ENCODE results near the gene H2BK1.
A peak's percentile ranks its signal among the peaks of the same experiment; 100 is the strongest.

Gene H2BK1

DNA sequence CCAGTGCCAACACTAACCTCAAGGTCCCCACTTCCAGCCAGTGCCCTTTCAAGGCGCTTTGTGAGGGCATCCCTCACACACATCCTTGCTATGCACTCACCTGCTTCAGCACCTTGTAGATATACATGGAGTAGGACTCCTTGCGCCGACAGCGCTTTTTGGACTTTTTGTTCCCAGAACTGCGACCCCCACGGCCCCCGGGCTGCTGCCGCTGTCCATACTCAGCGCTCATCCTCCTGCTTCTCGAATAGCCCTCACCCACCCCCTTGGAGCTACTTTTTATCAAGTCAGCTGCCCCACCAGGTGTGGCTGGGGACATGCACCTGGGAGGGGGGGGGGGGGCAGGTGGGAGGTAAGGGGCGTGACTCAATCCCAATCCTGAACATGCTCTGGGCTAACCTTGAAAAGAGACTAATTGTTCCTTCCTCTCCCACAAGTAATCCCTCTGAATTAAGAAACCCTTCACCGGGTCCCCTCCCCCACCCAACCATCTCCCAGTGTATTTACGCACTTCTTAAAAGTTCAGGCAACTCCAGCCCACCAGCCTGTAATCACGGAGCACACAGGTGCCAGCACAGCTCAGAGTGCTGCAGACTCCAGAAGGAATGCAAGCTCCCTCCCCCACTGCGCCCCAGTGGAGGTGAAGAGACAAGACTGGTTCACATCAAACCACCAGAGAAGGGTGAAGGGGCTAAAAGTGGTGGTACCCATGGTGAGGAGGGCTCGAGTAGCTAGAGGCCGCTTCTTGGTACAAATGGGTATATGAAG is at the start of gene H2BK1:
TSS of gene H2BK1 (minus strand) at position 402 of the 768 bp plus-strand sequence. CDS start at position 232, 170 bp downstream.
- H3K4me1 Mint-ChIP-seq, result peaks cover 22% of the 10 kb centered on the region
- H3K36me3 Mint-ChIP-seq (ENCODE audit: insufficient read depth), result peaks cover 19% of the 10 kb centered on the region
- H3K27ac Mint-ChIP-seq (ENCODE audit: low read depth), result no peak within 1 kb of the TSS
- no peaks in the 10 kb centered on the region for H3K9me3 Mint-ChIP-seq
- DNase-seq (ENCODE audit: low spot score in 2 of 2) (no peak), ATAC-seq (replicated peaks; ENCODE audit: extremely low read depth, poor library complexity, severe bottlenecking) (no peak)
- H3K4me3 Mint-ChIP-seq, result no peak within 1 kb of the TSS
- peaks cover 3% of the 10 kb centered on the region for H3K27me3 Mint-ChIP-seq

DNA sequence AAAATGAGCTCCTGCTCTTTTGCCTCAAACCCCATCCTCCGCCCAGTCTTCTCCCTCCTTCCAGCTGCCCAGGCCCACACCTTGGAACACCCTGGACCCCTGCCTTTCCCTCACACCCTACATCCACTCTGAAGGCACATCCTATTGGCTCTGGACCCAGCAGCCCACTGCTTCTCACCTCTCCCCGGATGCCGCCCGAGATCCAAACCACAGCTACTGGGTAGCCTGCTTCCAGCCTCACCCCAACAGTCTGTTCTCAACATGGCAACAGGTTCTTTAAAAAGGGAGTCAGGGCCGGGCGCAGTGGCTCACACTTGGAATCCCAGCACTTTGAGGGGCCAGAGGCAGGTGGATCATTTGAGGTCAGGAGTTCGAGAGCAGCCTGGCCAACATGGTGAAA is 47.7 kb upstream of the H2BK1 start:
- Mint-ChIP-seq H3K4me3 (no peak overlapping the region), H3K4me1 (no peaks in the 10 kb centered on the region), H3K27ac (ENCODE audit: low read depth) (no peak overlapping the region), H3K36me3 (ENCODE audit: insufficient read depth) (no peaks in the 10 kb centered on the region), H3K9me3 (no peaks in the 10 kb centered on the region), H3K27me3 (peaks cover 90% of the 10 kb centered on the region)
- no peak for ATAC-seq (replicated peaks; ENCODE audit: extremely low read depth, poor library complexity, severe bottlenecking)
- DNase-seq (ENCODE audit: low spot score in 2 of 2), result no peak

DNA sequence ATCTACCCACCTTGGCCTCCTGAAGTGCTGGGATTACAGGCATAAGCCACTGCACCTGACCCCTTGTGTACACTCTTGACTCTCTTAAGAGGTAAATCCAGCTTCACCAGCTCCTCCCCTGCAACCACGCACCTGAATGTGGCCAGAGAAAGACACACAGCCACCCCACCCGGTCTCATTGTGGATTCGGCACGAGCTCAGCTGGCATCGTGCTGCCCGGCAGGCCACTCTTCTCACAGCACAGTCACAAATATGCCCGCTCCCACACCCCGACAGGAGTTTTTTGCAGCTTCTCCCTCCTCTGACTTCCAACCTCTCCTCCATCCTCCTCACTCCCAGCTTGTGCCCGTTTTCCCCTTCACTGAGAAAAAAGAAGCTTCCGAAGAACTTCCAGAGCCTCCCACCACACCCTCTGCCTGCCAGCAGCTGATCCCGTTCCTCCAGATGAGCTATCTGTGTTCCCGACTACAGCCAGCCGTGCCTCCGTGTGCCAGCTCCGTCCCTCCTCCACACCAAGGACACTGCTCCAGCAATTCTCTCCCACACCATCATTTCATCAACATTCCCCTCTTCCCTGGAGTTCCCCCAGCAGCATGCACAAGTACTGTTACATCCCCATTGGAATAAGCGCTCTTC is 46.2 kb upstream of the H2BK1 start:
- H3K27me3 Mint-ChIP-seq, result peaks cover 89% of the 10 kb centered on the region

DNA sequence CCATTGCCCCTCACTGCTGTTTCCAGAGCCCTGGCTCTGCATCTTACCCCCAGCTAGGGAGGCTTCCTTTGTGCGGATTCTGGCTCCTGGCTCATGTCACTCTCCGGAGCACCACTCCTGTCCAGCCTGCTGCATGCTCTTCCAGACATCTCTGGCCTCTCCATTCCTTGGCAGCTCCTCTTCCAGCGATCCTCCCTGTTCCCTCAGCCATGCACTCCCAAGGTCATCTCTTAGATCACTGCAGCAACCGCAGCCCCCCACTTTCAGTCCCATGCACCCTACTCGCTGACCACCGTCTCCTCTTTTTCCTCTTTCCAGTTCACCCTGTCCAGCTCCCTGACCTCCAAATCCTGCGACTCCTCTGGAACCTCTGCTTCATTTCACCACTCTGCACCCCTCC is 45.1 kb upstream of the H2BK1 start:
- Mint-ChIP-seq H3K9me3 (no peaks in the 10 kb centered on the region), H3K27ac (ENCODE audit: low read depth) (no peak overlapping the region), H3K27me3 (peaks cover 87% of the 10 kb centered on the region), H3K36me3 (ENCODE audit: insufficient read depth) (peaks cover 4% of the 10 kb centered on the region), H3K4me3 (no peak overlapping the region), H3K4me1 (peaks cover 15% of the 10 kb centered on the region)
- DNase-seq (ENCODE audit: low spot score in 2 of 2) (no peak), ATAC-seq (replicated peaks; ENCODE audit: extremely low read depth, poor library complexity, severe bottlenecking) (no peak)

More for the DNA sequence above, 46.2 kb upstream of the H2BK1 start:
- H3K4me1 Mint-ChIP-seq, result peaks cover 10% of the 10 kb centered on the region
- H3K9me3 Mint-ChIP-seq, result no peaks in the 10 kb centered on the region
- ATAC-seq (replicated peaks; ENCODE audit: extremely low read depth, poor library complexity, severe bottlenecking) (no peak), DNase-seq (ENCODE audit: low spot score in 2 of 2) (no peak)
- H3K36me3 Mint-ChIP-seq (ENCODE audit: insufficient read depth), result peaks cover 2% of the 10 kb centered on the region
- peak overlapping the region; percentile 67 for H3K27ac Mint-ChIP-seq (ENCODE audit: low read depth)
- H3K4me3 Mint-ChIP-seq, result no peak overlapping the region

DNA sequence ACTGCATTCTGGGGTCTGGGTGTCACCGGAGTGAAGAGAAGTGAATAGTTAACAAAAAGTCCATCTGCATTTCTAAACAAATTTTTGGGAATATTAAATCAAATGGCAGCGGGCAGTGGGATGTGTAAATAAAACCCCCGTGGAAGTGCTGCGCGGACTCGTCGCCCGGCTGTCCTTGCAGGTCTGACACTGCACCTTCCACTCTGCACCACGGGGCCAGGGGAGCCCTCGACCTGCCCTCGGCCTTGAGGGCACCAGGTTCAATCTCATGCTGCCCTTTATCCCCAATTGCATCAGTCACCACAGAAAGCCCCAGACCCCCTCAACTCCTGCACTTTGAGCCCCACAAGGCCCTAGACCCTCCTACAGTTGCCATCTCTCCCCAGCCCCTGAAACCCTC is 44.6 kb upstream of the H2BK1 start:
- Mint-ChIP-seq H3K4me3 (no peak overlapping the region), H3K9me3 (no peaks in the 10 kb centered on the region), H3K4me1 (peaks cover 15% of the 10 kb centered on the region), H3K27ac (ENCODE audit: low read depth) (no peak overlapping the region), H3K36me3 (ENCODE audit: insufficient read depth) (peaks cover 5% of the 10 kb centered on the region), H3K27me3 (peaks cover 88% of the 10 kb centered on the region)
- ATAC-seq (replicated peaks; ENCODE audit: extremely low read depth, poor library complexity, severe bottlenecking) (no peak), DNase-seq (ENCODE audit: low spot score in 2 of 2) (no peak)

DNA sequence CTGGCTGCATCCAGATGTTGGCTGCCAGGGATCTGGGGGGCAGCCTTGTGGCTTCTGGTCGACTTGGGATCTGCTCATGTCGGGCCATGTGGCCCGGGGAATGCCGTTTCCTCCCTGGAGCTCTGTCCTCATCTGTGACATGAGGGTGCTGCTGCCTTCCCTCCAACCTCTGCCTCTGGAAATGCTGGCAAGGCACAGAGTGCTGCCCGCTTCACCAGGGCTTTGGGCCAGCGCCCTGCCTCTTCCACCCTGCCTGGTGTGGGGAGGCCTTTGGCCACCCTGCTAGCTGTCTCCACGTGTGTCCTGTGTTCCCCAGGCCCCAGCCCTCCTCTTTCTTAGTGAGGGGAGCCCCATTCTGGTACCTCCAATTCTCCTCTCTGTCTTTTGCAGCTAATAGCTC is 44.0 kb upstream of the H2BK1 start:
- Mint-ChIP-seq H3K4me3 (no peak overlapping the region), H3K27ac (ENCODE audit: low read depth) (no peak overlapping the region), H3K27me3 (peaks cover 93% of the 10 kb centered on the region), H3K9me3 (no peaks in the 10 kb centered on the region), H3K4me1 (peaks cover 17% of the 10 kb centered on the region), H3K36me3 (ENCODE audit: insufficient read depth) (peaks cover 5% of the 10 kb centered on the region)
- no peak for DNase-seq (ENCODE audit: low spot score in 2 of 2)
- no peak for ATAC-seq (replicated peaks; ENCODE audit: extremely low read depth, poor library complexity, severe bottlenecking)

DNA sequence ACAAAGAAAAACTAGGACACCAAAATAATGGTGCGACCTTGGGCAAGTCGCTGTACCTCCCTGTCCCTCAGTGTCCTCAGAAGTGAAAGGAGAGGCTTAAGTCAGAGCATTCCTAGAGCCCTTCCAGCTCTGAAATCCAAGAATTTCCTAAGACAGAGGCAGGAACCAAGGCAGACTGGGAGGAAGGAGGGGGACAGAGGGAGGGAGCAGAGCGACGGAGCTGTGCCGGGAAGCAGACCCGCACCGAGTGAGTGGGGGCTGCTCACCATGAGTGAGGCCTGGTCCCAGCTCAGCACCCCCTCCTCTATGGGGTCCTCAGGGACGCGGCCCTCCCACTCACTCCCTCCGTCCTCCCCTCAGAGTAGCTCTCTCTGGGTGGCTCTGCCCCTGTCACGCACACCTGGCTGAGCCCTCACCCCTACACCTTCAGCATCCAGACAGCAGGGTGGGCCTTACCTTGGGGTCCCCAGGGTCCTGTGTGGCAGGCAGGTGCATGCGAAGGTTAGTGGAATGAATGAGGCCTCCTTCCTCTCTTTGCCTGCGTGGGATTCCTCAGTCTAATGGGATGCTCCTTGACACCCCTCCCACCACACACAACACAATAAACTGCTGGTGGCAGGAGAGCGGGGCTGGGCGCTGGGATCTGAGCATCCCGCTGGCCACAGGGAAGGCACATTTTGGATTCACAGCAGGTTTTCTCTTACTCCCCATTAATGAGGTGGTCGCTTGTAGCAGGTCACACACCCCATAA is 42.8 kb upstream of the H2BK1 start:
- peaks cover 93% of the 10 kb centered on the region for H3K27me3 Mint-ChIP-seq
- peak overlapping the region; percentile 39 for H3K4me3 Mint-ChIP-seq
- H3K4me1 Mint-ChIP-seq, result peaks cover 27% of the 10 kb centered on the region
- H3K36me3 Mint-ChIP-seq (ENCODE audit: insufficient read depth), result peaks cover 7% of the 10 kb centered on the region
- no peaks in the 10 kb centered on the region for H3K9me3 Mint-ChIP-seq
- no peak overlapping the region for H3K27ac Mint-ChIP-seq (ENCODE audit: low read depth)
- ATAC-seq (replicated peaks; ENCODE audit: extremely low read depth, poor library complexity, severe bottlenecking), result no peak
- no peak for DNase-seq (ENCODE audit: low spot score in 2 of 2)

DNA sequence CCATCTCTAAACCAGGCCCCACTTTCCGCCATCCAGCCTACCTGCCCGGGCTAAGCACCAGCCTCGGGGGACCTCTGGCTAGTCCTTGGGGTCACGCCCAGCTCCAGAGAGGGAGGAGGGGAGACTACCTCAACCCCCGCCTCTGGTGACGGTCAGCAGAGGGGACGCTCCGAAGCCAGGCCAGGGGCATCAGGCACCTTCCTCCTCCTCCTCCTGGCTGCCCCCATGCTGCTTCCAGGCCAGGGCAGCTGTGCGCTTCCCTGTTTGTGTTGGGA is 42.2 kb upstream of the H2BK1 start:
- Mint-ChIP-seq H3K27ac (ENCODE audit: low read depth) (no peak overlapping the region), H3K27me3 (peaks cover 93% of the 10 kb centered on the region), H3K4me3 (peak overlapping the region; percentile 39), H3K36me3 (ENCODE audit: insufficient read depth) (peaks cover 7% of the 10 kb centered on the region), H3K9me3 (no peaks in the 10 kb centered on the region), H3K4me1 (peaks cover 32% of the 10 kb centered on the region)
- ATAC-seq (replicated peaks; ENCODE audit: extremely low read depth, poor library complexity, severe bottlenecking) (no peak), DNase-seq (ENCODE audit: low spot score in 2 of 2) (no peak)

DNA sequence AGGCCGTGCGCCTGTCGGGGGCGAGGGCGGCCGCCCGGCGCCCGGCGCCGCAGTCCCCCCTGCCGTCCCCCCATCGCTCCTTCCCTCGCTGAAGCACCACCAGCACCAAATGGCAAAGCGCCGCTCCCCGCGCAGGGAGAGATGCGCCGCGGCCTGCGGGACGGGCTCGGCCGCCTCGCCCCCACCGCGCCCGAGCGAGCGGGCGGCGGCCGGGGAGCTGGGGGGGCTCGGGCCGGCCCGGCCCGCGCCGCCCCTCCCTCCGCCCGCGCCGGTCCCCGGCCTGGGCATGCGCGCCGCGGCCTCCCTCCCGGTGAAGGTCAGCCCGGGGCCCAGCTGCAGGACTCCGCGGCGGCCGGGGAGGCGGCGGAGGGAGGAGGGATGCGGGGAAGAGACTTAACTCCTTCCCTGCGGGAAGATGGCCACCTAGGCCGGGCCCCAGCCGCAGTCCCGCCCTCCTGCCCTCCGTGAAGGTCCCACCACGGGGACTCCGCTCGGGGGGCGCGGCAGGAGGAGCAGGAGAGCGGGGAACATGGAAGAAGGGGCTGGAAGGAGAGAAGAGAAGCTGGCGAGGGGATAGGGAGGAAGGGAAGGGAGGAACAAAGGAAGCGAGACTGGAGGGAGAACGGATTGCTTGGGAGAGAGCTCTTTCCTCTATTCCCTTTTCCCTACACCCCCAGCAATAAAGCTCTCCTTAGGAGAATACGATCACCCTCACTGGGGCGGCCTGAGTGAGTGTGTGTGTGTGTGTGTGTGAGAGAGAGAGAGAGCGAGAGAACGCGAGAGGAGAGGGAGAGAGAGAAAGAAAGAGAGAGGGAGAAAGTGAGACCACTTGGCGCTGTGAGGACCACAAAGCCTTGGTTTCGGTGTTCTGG is 41.6 kb upstream of the H2BK1 start:
- no peak overlapping the region for H3K27ac Mint-ChIP-seq (ENCODE audit: low read depth)
- peak overlapping the region; percentile 39 for H3K4me3 Mint-ChIP-seq
- no peaks in the 10 kb centered on the region for H3K9me3 Mint-ChIP-seq
- H3K4me1 Mint-ChIP-seq, result peaks cover 33% of the 10 kb centered on the region
- ATAC-seq (replicated peaks; ENCODE audit: extremely low read depth, poor library complexity, severe bottlenecking) (no peak), DNase-seq (ENCODE audit: low spot score in 2 of 2) (no peak)
- peaks cover 7% of the 10 kb centered on the region for H3K36me3 Mint-ChIP-seq (ENCODE audit: insufficient read depth)
- peaks cover 93% of the 10 kb centered on the region for H3K27me3 Mint-ChIP-seq

DNA sequence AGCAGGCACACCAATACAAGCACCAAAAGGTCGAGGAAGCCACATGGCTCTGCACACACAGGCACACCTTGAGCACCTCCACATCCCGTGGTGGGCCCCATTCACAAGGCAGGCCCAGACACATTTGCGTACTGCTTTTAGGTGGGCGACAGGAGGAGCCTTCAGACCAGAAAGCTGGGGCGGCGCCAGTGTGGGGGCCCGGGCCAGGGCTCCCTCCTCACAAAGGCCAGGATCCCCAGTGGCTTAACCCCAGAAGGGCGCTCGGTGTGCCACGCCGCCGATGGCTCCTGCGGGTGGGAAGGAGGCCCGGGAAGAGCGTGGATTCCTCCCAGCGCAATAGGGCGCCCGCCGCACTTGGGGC is 41.0 kb upstream of the H2BK1 start:
- H3K36me3 Mint-ChIP-seq (ENCODE audit: insufficient read depth), result peaks cover 7% of the 10 kb centered on the region
- no peaks in the 10 kb centered on the region for H3K9me3 Mint-ChIP-seq
- H3K27ac Mint-ChIP-seq (ENCODE audit: low read depth), result no peak overlapping the region
- peaks cover 93% of the 10 kb centered on the region for H3K27me3 Mint-ChIP-seq
- DNase-seq (ENCODE audit: low spot score in 2 of 2) (no peak), ATAC-seq (replicated peaks; ENCODE audit: extremely low read depth, poor library complexity, severe bottlenecking) (no peak)
- H3K4me1 Mint-ChIP-seq, result peaks cover 36% of the 10 kb centered on the region
- peak overlapping the region; percentile 56 for H3K4me3 Mint-ChIP-seq

DNA sequence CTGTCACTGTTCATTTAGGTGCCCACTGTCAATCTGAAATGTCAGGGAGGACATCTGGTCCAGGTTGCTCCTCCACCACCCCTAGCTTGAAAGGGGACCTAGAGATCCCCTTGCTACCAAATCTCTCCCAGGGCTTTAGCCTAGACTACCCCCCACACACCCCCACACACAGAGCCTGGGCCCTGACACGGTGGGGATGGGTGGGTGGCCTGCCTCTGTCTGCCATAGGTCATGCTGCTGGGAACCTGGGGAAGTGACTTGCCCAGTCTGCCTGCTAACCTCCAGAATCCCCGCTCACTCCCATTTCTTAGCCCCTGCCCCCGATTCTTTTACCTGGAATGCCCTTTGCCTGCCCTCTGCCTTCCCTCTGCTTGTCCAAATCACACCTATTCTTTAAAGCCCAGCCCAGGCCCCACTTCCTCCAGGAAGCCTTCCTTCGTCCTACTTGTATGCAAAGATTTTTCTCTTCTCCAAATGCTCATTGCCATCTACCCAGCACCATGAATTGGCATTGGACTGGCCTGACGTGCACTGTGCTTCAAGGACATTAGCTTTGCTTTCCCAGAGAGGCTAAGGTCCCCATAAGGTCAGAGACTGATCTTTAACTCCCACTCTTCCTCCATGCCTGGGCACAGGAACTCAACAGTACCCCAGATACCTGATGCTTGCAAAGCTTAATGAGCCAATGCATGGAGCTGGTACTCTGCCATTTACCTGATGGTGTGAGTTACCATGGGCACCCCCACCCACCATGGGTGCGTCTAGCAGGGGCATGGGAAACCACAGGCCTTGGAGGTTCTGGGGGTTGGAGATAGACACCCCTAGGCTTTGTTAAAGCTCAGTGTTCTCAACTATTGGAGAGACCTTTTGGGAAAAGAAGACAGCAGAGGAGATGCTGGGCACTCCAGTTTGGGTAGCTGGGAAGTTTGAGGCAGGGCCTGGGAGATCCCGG is 40.2 kb upstream of the H2BK1 start:
- H3K4me3 Mint-ChIP-seq, result peak overlapping the region; percentile 56

More for the DNA sequence above, 40.2 kb upstream of the H2BK1 start:
- Mint-ChIP-seq H3K9me3 (no peaks in the 10 kb centered on the region), H3K27me3 (peaks cover 91% of the 10 kb centered on the region), H3K4me1 (peaks cover 41% of the 10 kb centered on the region), H3K27ac (ENCODE audit: low read depth) (no peak overlapping the region), H3K36me3 (ENCODE audit: insufficient read depth) (peaks cover 7% of the 10 kb centered on the region)
- no peak for ATAC-seq (replicated peaks; ENCODE audit: extremely low read depth, poor library complexity, severe bottlenecking)
- no peak for DNase-seq (ENCODE audit: low spot score in 2 of 2)
